H1 (cell line): ENCODE measurements around the gene FGR. TPM values are rescaled to one million over a fixed set of nuclear protein-coding genes. Genes with fewer than 3 reads are reported as not detected.

Source experiments
- CTCF ChIA-PET: fragments of 300-600 bp; sonication (Branson Sonifier 250); formaldehyde crosslinking; loops from one replicate; lab custom pipeline; 2021; ENCODE audit not compliant: partially characterized antibody; lab: Charles Lee
- POLR2A ChIA-PET: fragments of 300-600 bp; sonication (Branson Sonifier 250); formaldehyde crosslinking; loops from one replicate; lab custom pipeline; 2021; ENCODE audit warnings: inconsistent platforms; ENCODE audit not compliant: partially characterized antibody; lab: Charles Lee
- DNase-seq, 2 experiments: peaks; one replicate each; pipeline versions ENCODE4 v3.0.0 to v3.0.0-alpha.2; 2010 to 2022; ENCODE audit warnings: low spot score in 2 of 2, low read depth in 1 of 2, mixed read lengths in 1 of 2
- FAIRE-seq: peaks from 2 replicates; lab custom pipeline; 2011; peaks lifted over from hg19 to GRCh38; lab: Jason Lieb, UNC
- H2AFZ ChIP-seq: 2 replicates; pipeline ENCODE4 v1.8.1; 2012; ENCODE audit warnings: low read length, inconsistent platforms
- H2AK5ac ChIP-seq: 2 replicates; pipeline ENCODE4 v1.6.1; 2013; ENCODE audit warnings: low read depth, low read length
- H2BK120ac ChIP-seq: replicated peaks from 2 replicates; pipeline ENCODE3; 2013; ENCODE audit warnings: low read depth, low read length, inconsistent platforms
- H2BK12ac ChIP-seq: 2 replicates; pipeline ENCODE4 v1.6.1; 2013; ENCODE audit warnings: low read depth, low read length
- H2BK15ac ChIP-seq: 2 replicates; pipeline ENCODE4 v1.6.1; 2013; ENCODE audit warnings: low read length
- H2BK20ac ChIP-seq: 2 replicates; pipeline ENCODE4 v1.6.1; 2013; ENCODE audit warnings: low read length
- H2BK5ac ChIP-seq: 2 replicates; pipeline ENCODE4 v1.6.1; 2013; ENCODE audit warnings: low read depth, low read length
- H3K14ac ChIP-seq: 2 replicates; pipeline ENCODE4 v1.6.1; 2013; ENCODE audit warnings: inconsistent platforms; ENCODE audit not compliant: insufficient read length
- H3K18ac ChIP-seq: 2 replicates; pipeline ENCODE4 v1.6.1; 2013; ENCODE audit warnings: low read length; ENCODE audit errors: extremely low read depth
- H3K23ac ChIP-seq: 2 replicates; pipeline ENCODE4 v1.6.1; 2013; ENCODE audit warnings: inconsistent platforms; ENCODE audit not compliant: insufficient read length
- H3K23me2 ChIP-seq: 2 replicates; pipeline ENCODE4 v1.6.1; 2013; ENCODE audit warnings: low read depth, low read length
- H3K27ac ChIP-seq: 2 replicates; pipeline ENCODE4 v1.6.1; 2011; ENCODE audit warnings: low read depth, low read length, inconsistent platforms
- H3K27me3 ChIP-seq, 4 experiments: replicated peaks in 1 of 4; 1 replicate in 1 of 4; 2 replicates in 3 of 4; pipeline versions ENCODE4 v1.6.1 to v1.8.1; 2011 to 2013; ENCODE audit warnings: low read length in 3 of 4, mild to moderate bottlenecking in 3 of 4, inconsistent platforms in 2 of 4, mixed read lengths in 2 of 4, moderate library complexity in 1 of 4; ENCODE audit not compliant: control insufficient read depth in 3 of 4, insufficient read depth in 3 of 4; ENCODE audit errors: extremely low read depth in 1 of 4
- H3K36me3 ChIP-seq, 4 experiments: 2 replicates each; pipeline versions ENCODE4 v1.6.1 to v1.8.1; 2011 to 2013; ENCODE audit warnings: mild to moderate bottlenecking in 4 of 4, low read length in 3 of 4, moderate library complexity in 2 of 4, control low read depth in 1 of 4, inconsistent platforms in 1 of 4; ENCODE audit not compliant: insufficient read depth in 4 of 4, control insufficient read depth in 2 of 4
- H3K4ac ChIP-seq: replicated peaks from 2 replicates; pipeline ENCODE3; 2013; ENCODE audit warnings: low read length, low read depth, mixed read lengths, inconsistent platforms; ENCODE audit not compliant: insufficient read length
- H3K4me1 ChIP-seq, 4 experiments: replicated peaks in 1 of 4; 1 replicate in 1 of 4; 2 replicates in 3 of 4; pipeline versions ENCODE4 v1.6.1 to v1.8.1; 2011 to 2013; ENCODE audit warnings: low read length in 3 of 4, inconsistent platforms in 2 of 4, mixed read lengths in 1 of 4; ENCODE audit not compliant: insufficient read depth in 4 of 4, control insufficient read depth in 3 of 4
- H3K4me2 ChIP-seq, 2 experiments: 2 replicates each; pipeline versions ENCODE4 v1.6.1 to v1.8.1; 2011 to 2013; ENCODE audit warnings: low read depth in 2 of 2, low read length in 2 of 2, control low read depth in 1 of 2, inconsistent platforms in 1 of 2, mild to moderate bottlenecking in 1 of 2; ENCODE audit not compliant: insufficient read depth in 1 of 2
- H3K4me3 ChIP-seq, 4 experiments: fragments of 200-600, 300-600 bp in 1 of 4; sonication (generic), shearing (Covaris generic), sonication (Bioruptor Twin) in 1 of 4; 2 replicates each; pipeline versions ENCODE4 v1.5.1 to v1.8.1; 2011 to 2016; ENCODE audit warnings: low read length in 4 of 4, low read depth in 3 of 4, control low read depth in 2 of 4, inconsistent platforms in 2 of 4, mild to moderate bottlenecking in 2 of 4, mixed read lengths in 1 of 4, moderate library complexity in 1 of 4; ENCODE audit not compliant: insufficient read depth in 2 of 4; ENCODE audit errors: extremely low read depth in 1 of 4
- H3K56ac ChIP-seq: replicated peaks from 2 replicates; pipeline ENCODE3; 2013; ENCODE audit warnings: low read depth, mild to moderate bottlenecking, mixed read lengths, low read length, inconsistent platforms; ENCODE audit not compliant: insufficient read length
- H3K79me1 ChIP-seq: 2 replicates; pipeline ENCODE4 v1.6.1; 2013; ENCODE audit warnings: low read depth, low read length, control low read depth
- H3K79me2 ChIP-seq, 2 experiments: 2 replicates each; pipeline versions ENCODE4 v1.6.1 to v1.8.1; 2012 to 2013; ENCODE audit warnings: low read length in 2 of 2, mild to moderate bottlenecking in 2 of 2, inconsistent platforms in 1 of 2; ENCODE audit not compliant: insufficient read depth in 2 of 2, control insufficient read depth in 1 of 2
- H3K9ac ChIP-seq, 4 experiments: replicated peaks in 1 of 4; 1 replicate in 1 of 4; 2 replicates in 3 of 4; pipeline versions ENCODE4 v1.6.1 to v1.8.1; 2011 to 2013; ENCODE audit warnings: low read depth in 3 of 4, low read length in 3 of 4, control low read depth in 2 of 4, mild to moderate bottlenecking in 2 of 4, moderate library complexity in 2 of 4, inconsistent platforms in 1 of 4; ENCODE audit errors: extremely low read depth in 1 of 4
- H3K9me3 ChIP-seq, 2 experiments: 2 replicates each; pipeline versions ENCODE4 v1.6.1 to v1.8.1; 2012 to 2013; ENCODE audit warnings: mild to moderate bottlenecking in 2 of 2, moderate library complexity in 2 of 2, control low read depth in 1 of 2, inconsistent platforms in 1 of 2, low read depth in 1 of 2, low read length in 1 of 2, mixed read lengths in 1 of 2; ENCODE audit not compliant: insufficient read depth in 2 of 2
- H4K20me1 ChIP-seq, 2 experiments: replicated peaks in 1 of 2; 2 replicates each; pipeline versions ENCODE3 to v1.8.1; 2011 to 2013; ENCODE audit warnings: inconsistent platforms in 2 of 2, low read length in 2 of 2, mild to moderate bottlenecking in 1 of 2; ENCODE audit not compliant: insufficient read depth in 2 of 2, control insufficient read depth in 1 of 2
- H4K5ac ChIP-seq: 2 replicates; pipeline ENCODE4 v1.6.1; 2013; ENCODE audit warnings: low read length, low read depth, mixed read lengths, inconsistent platforms; ENCODE audit not compliant: insufficient read length
- H4K8ac ChIP-seq: 2 replicates; pipeline ENCODE4 v1.8.0; 2013; ENCODE audit warnings: mild to moderate bottlenecking, moderate library complexity, low read length, inconsistent platforms; ENCODE audit not compliant: insufficient read depth; ENCODE audit errors: extremely low read depth
- H4K91ac ChIP-seq: replicated peaks from 2 replicates; pipeline ENCODE3; 2013; ENCODE audit warnings: low read length, mixed read lengths, inconsistent platforms; ENCODE audit not compliant: insufficient read length
- JUN ChIP-seq: IDR thresholded peaks from 2 replicates; pipeline ENCODE4 v1.6.1; 2011; ENCODE audit warnings: low read depth, mild to moderate bottlenecking, improper control_type of control experiment, low read length
- SP1 ChIP-seq: IDR thresholded peaks from 2 replicates; pipeline ENCODE4 v1.6.1; 2011; ENCODE audit warnings: low read depth, low read length
- SP4 ChIP-seq: IDR thresholded peaks from 2 replicates; pipeline ENCODE4 v1.6.1; 2012; ENCODE audit warnings: low read length, inconsistent platforms
- WGBS, 2 experiments: shearing (Covaris generic) in 1 of 2; methylation state at CpG; one replicate each; pipeline versions ENCODE4 v1.1.6 to v1.1.7; 2013 to 2015; ENCODE audit warnings: low lambda C conversion rate in 2 of 2, mixed read lengths in 2 of 2, inconsistent platforms in 1 of 2, low coverage in 1 of 2, missing lambda C conversion rate in 1 of 2; ENCODE audit not compliant: insufficient replicate concordance in 2 of 2, insufficient coverage in 1 of 2, insufficient read length in 1 of 2; ENCODE audit errors: extremely low coverage in 1 of 2, missing lambda C conversion rate in 1 of 2; 5-methylcytosine and 5-hydroxymethylcytosine counted together
- polyA plus RNA-seq, 7 experiments: library from polyadenylated mRNA; depleted of rRNA in 3 of 7; stranded (reverse) in 5 of 7; unstranded in 2 of 7; fragments of >200 nt in 5 of 7; fragments of 200-250 nt in 2 of 7; gene quantifications; 1 replicate in 5 of 7; 2 replicates in 1 of 7; 4 replicates in 1 of 7; pipeline versions ENCODE4 v1.2.1 to v1.2.3, GENCODE V29; 2011 to 2013; ENCODE audit warnings: missing spikeins in 2 of 7, mixed read lengths in 2 of 7
- total RNA-seq: library from RNA; stranded (reverse); fragmentation: NEBNext Ultra II Directional; extraction: Animal tissue kit (Norgen Biotek cat#: 25700); gene quantifications from 2 replicates; pipeline ENCODE4 v1.2.1, GENCODE V29; 2021

The FGR gene
- total and polyA plus RNA-seq, 2 of the 8 experiments (the other 6 are each of a cell fraction or from before 2014, with no cell fraction given), result 0.22 to 0.95 TPM

DNA sequence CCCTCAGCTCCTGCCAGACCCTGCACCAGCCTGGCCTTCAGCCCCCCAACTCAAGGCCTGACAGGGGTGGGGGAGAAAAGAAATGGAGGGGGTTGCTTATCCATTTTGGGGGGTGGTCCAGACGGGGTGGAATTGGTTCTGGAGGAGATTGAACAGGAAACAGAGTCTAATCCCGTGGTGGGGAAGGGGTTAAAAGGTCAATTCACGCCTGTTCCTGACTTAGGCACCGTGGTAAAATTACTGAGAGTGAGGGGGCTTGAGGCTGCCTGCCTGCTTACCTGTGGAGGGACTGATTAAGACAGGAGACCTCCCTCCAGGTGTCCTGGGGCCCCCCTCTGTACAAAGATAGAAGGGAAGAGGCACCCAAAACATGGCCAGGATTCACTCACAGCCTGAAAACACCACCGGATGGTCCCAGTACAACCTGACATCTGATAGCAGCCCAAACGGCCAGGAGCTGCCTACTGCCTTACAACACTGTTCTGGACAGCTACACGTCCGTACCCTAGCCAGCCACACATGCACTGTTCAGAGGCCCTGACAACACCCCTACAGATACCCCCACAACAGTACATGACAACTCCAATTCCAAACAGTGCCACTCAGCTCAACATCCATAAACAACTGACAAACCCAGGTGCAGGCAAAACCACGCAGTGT lies 62.8 kb downstream of the FGR start:
- H4K20me1 ChIP-seq, result peaks cover 7 to 23% of the 10 kb centered on the region in 2 experiments
- H3K4me3 ChIP-seq, result peak overlapping the region in 3 of 4 experiments; percentile 4 to 49 (median 20); a peak in 6 of 8 replicates
- peaks cover 57 to 77% (median 65%) of the 10 kb centered on the region in 4 experiments for H3K4me1 ChIP-seq

More for the DNA sequence above, 62.8 kb downstream of the FGR start:
- no peaks in the 10 kb centered on the region for H3K27me3 ChIP-seq
- peak overlapping the region; percentile 2 for H4K5ac ChIP-seq
- H3K4ac ChIP-seq, result peak overlapping the region; percentile 32
- no peaks in the 10 kb centered on the region for H3K36me3 ChIP-seq
- H3K9me3 ChIP-seq, result no peaks in the 10 kb centered on the region
- no peak overlapping the region for H3K23ac ChIP-seq
- 20% methylated on average over 9 of the region's 9 CpGs; no CpG with 5 or more reads in 1 of the 2 experiments for WGBS, 2 experiments
- peak overlapping the region; percentile 63 to 64 for H3K4me2 ChIP-seq
- peak overlapping the region; percentile 11 for H2BK12ac ChIP-seq
- peak overlapping the region; percentile 62 for H4K91ac ChIP-seq
- H2BK5ac ChIP-seq, result peak overlapping the region; percentile 91; the same call in 1 of the 2 replicates
- ChIA-PET POLR2A (interaction anchor here (0.5 to 25.0 kb wide), 14 partner anchors 3 to 169 kb away, joined by 3 to 355 read pairs (median 4); partner anchors contain the start of gene AHDC1), CTCF (interaction anchor here (0.6 to 56.1 kb wide), 12 partner anchors 8 to 272 kb away, joined by 3 to 1807 read pairs (median 6); partner anchors contain the start of gene AHDC1)
- no peak overlapping the region for H2AFZ ChIP-seq
- peak overlapping the region; percentile 12 for H2BK120ac ChIP-seq
- H2BK15ac ChIP-seq, result peak overlapping the region; percentile 8; the same call in 1 of the 2 replicates
- H3K79me1 ChIP-seq, result peaks cover 14% of the 10 kb centered on the region
- 0 out of 2 replicates have a peak, but pooled peaks have one; percentile 44 for TF ChIP-seq SP1
- 0 out of 2 replicates have a peak, but pooled peaks have one; percentile 46 for TF ChIP-seq SP4
- no peak for TF ChIP-seq JUN
- no peak overlapping the region; the same call in 1 of the 2 replicates for H4K8ac ChIP-seq
- H2BK20ac ChIP-seq, result peak overlapping the region; percentile 39; the same call in 1 of the 2 replicates
- peaks cover 6% of the 10 kb centered on the region; the same call in 1 of the 2 replicates for H3K23me2 ChIP-seq
- H3K14ac ChIP-seq, result no peak overlapping the region
- no peak for DNase-seq
- peak overlapping the region; percentile 32; the same call in 1 of the 2 replicates for H2AK5ac ChIP-seq
- no peak overlapping the region for H3K56ac ChIP-seq
- H3K79me2 ChIP-seq, result peaks cover 0 to 41% of the 10 kb centered on the region in 2 experiments; a peak in 2 of 4 replicates
- peak overlapping the region; percentile 46; the same call in 1 of the 2 replicates for H3K27ac ChIP-seq
- FAIRE-seq, result no peak
- peak overlapping the region; percentile 84 for H3K18ac ChIP-seq
- H3K9ac ChIP-seq, result peak overlapping the region in 2 of 4 experiments; percentile 5 to 8; a peak in 1 of 7 replicates
